GM11168 (cell line): ENCODE data around the gene TCF7L2.

Experiments
- in situ Hi-C: fragments of 300-500 bp; cut with MboI; formaldehyde crosslinking; loops from one replicate; pipeline ENCODE4 v1.12.0; 2022; ENCODE audit warnings: low sequenced_read_pairs; ENCODE audit not compliant: unreplicated experiment

The TCF7L2 gene

DNA sequence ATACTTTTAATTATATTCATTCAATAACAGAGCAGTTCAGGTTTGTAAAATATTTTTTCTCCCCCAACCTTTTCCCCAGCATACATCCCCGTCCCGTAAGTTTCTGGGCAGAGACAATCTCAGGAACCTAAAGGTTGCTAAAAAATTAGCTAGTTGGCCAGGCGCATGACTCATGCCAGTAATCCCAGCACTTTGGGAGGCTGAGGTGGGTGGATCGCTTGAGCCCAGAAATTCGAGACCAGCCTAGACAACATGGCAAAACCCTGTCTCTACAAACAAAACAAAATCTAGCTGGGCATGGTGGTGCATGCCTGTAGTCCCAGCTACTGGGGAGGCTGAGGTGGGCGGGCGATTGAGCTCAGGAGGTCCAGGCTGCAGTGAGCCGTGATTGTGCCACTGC lies 40.2 kb downstream of the TCF7L2 start:
- in situ Hi-C loops, result no loop called here

DNA sequence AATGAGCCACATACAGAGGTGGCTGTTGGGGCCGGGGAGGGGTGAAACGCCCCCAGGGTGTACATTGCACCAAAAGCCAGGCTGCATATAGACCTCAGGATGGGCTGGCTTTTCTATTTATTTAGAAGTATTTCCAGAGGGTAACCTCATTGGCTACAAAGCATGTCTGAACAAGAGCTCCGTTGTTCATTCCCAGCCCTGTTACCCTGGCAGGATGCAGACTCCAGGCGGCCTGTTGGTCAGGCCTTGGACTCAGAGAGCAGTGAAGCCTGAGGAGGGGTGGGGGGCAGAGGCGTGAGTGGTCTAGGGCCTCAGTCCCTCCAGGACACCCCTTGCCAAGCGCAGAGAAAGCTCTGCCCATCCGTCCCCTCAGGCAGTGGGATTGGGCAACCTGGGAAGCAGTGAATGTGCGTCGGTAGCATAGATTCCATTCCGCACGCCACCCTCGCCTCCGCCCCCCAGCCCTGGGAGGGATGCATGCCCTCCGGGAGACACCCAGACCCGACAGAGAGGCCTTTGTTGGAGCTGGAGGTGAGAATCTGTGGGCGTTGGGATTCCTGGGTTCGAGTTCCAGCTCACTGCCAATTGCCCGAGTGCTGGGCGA lies 41.9 kb downstream of the TCF7L2 start:
- in situ Hi-C loops, result no loop called here

- in situ Hi-C loops, result no loop called here
These were observed 46.4 kb downstream of the TCF7L2 start for GRCh38 chr10:112996462-112996861.

GRCh38 chr10:112999102-112999501 lies 49.1 kb downstream of the TCF7L2 start:
- in situ Hi-C loops, result no loop called here

GRCh38 chr10:113000442-113000841 lies 50.4 kb downstream of the TCF7L2 start:
- in situ Hi-C loops, result no loop called here

- in situ Hi-C loops, result no loop called here
These were observed 51.0 kb downstream of the TCF7L2 start for GRCh38 chr10:113000876-113001598.

- in situ Hi-C loops, result no loop called here
These were observed 51.8 kb downstream of the TCF7L2 start for GRCh38 chr10:113001599-113002448.

- in situ Hi-C loops, result no loop called here
These were observed 52.4 kb downstream of the TCF7L2 start for GRCh38 chr10:113002449-113002777.

- in situ Hi-C loops, result no loop called here
These were observed 53.0 kb downstream of the TCF7L2 start for GRCh38 chr10:113003052-113003451.

DNA sequence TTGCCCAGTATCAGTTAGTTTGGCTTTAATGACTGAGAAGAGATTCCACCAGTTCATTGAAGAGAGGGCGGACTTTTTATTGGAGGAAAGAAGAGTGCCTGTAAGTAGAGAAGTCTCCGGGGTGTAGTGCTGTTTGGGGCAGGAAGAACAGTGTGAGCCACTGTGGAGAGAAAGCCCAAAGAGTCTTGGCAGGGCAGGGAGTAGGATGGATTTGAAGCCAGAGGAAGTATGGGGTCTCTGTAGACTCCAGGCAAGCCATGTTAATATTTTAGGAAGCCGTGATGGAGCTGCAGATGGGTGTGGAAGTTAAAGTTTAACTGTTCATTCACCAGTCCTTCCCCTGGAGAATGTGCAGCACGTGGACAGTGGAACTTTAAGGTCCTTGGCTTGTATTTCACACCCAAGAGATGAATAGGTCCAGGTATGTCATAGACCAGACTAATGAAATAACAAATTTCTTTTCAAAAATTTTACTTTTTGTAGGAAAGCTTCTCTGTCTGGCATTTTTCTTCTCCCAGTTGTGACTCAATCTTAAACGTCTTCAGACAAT lies 54.1 kb downstream of the TCF7L2 start:
- in situ Hi-C loops, result no loop called here

- in situ Hi-C loops, result no loop called here
These were observed 55.3 kb downstream of the TCF7L2 start for GRCh38 chr10:113005380-113005779.

GRCh38 chr10:113006656-113007342 lies 56.8 kb downstream of the TCF7L2 start:
- in situ Hi-C loops, result no loop called here

- in situ Hi-C loops, result no loop called here
These were observed 57.3 kb downstream of the TCF7L2 start for GRCh38 chr10:113007343-113007771.

- in situ Hi-C loops, result no loop called here
These were observed 57.8 kb downstream of the TCF7L2 start for GRCh38 chr10:113007821-113008220.

GRCh38 chr10:113011592-113012374 lies 61.7 kb downstream of the TCF7L2 start:
- in situ Hi-C loops, result no loop called here

DNA sequence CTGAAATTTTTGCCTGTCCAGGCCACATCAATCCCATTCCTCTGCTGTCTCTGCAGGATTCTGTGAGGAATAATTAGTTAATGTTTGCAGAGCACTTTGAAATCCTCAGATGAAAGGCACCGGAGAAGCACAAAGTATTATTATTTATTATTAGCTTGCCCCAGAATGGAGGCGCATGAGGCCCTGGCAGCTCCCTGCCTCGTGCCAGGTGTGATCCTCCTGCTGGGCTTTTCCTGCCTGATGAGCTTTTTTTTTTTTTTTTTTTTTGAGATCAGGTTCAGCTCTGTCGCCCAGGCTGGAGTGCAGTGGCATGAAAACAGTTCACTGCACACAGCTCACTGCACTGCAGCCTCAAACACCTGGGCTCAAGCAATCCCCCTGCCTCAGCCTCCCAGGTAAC lies 65.2 kb downstream of the TCF7L2 start:
- in situ Hi-C loops, result no loop called here

GRCh38 chr10:113017376-113017775 lies 67.3 kb downstream of the TCF7L2 start:
- in situ Hi-C loops, result no loop called here

DNA sequence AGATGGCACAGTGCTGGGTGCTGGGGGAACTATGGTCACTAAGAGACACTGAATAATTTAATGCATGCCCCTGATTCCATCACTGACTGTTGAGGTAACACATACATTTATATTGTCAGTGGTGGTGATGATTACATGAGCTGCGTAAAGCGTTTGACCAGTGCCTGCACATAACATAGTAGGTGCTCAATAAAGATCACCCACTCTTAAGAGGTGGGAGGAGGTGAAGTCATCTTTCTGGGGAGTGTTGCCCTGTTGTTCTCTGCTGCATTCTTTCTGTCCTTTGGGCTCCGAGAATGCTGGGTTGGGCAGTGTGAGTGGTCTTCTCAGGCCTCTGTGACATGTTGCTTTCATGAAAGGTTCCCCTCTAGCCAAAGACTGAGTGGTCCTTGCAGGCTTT lies 68.0 kb downstream of the TCF7L2 start:
- in situ Hi-C loops, result no loop called here

DNA sequence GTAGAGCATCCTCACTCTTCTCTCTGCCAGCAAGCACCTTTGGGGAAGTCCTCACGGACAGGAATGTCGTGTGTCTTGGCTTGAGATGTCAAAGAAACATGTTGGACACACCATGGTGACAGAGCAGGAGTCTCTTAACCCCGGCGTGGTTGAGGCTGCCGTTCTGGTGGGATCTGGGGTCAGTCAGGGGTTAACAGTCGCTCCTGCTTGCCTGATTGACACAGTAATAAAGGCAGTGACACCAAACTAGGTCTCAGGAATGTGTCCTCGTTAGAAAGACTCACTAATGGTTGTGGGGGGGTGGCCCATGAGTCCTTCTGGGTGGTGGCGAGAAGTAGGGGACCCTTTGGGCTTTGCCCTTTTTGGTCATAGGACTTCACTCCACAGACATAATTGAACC lies 69.0 kb downstream of the TCF7L2 start:
- in situ Hi-C loops, result no loop called here
